ENCODE measurements around the gene LRRC23. TPM values are rescaled to one million over a fixed set of nuclear protein-coding genes. Genes with fewer than 3 reads are reported as not detected.

The LRRC23 gene
- total RNA-seq, 1 experiment from 2014 or later = 8.0 TPM

- H2AFZ ChIP-seq (ENCODE audit: low read depth, low read length, poor library complexity, severe bottlenecking) = no peak overlapping the region
- peaks cover 28 to 60% of the 10 kb centered on the region in 2 experiments for H3K4me1 ChIP-seq (ENCODE audit: control insufficient read depth in 1 of 2, insufficient read depth in 2 of 2, low read length in 2 of 2)
- H3K4me3 ChIP-seq (replicated peaks in 1 of 2; ENCODE audit: low read depth in 1 of 2, low read length in 2 of 2) = peak overlapping the region; percentile 96 to 99
- H3K9ac ChIP-seq (ENCODE audit: low read length) = peak overlapping the region; percentile 100
- H3K27me3 ChIP-seq (ENCODE audit: insufficient read depth, low read length) = no peaks in the 10 kb centered on the region
- ChIA-PET CTCF (interaction anchor here (0.9 to 6.0 kb wide), 6 partner anchors 17 to 146 kb away, joined by 3 to 101 read pairs (median 7); partner anchors contain the start of genes C12orf57, RNU7-1 and SPSB2), POLR2A (interaction anchor here (0.9 to 9.9 kb wide), 14 partner anchors 7 to 196 kb away, joined by 3 to 269 read pairs (median 4); partner anchors contain the start of genes ATN1, C12orf57, C1RL and PHB2), RAD21 (ENCODE audit: low non-redundant PET in 1 of 2, low total read pairs in 2 of 2, uncharacterized antibody in 2 of 2, unreplicated experiment in 2 of 2) (interaction anchor here (0.5 to 4.0 kb wide), 6 partner anchors 15 to 154 kb away, joined by 3 to 22 read pairs (median 4); partner anchors contain the start of genes C12orf57 (in 1 of the 2) and RNU7-1 (in 1 of the 2))
- peaks cover 43% of the 10 kb centered on the region for H3K79me2 ChIP-seq (ENCODE audit: insufficient read depth, low read length)
- intact Hi-C loops (cut with micrococcal nuclease) = loop anchor here (5.0 kb wide), 1 partner anchor 210 kb away; the partner anchor contains the start of gene MLF2
- TF ChIP-seq, protein P1, sequence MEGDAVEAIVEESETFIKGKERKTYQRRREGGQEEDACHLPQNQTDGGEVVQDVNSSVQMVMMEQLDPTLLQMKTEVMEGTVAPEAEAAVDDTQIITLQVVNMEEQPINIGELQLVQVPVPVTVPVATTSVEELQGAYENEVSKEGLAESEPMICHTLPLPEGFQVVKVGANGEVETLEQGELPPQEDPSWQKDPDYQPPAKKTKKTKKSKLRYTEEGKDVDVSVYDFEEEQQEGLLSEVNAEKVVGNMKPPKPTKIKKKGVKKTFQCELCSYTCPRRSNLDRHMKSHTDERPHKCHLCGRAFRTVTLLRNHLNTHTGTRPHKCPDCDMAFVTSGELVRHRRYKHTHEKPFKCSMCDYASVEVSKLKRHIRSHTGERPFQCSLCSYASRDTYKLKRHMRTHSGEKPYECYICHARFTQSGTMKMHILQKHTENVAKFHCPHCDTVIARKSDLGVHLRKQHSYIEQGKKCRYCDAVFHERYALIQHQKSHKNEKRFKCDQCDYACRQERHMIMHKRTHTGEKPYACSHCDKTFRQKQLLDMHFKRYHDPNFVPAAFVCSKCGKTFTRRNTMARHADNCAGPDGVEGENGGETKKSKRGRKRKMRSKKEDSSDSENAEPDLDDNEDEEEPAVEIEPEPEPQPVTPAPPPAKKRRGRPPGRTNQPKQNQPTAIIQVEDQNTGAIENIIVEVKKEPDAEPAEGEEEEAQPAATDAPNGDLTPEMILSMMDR (IDR thresholded peaks at IDR 0.05 in 2 of 3, conservative IDR thresholded peaks at IDR 0.05 in 1 of 3; ENCODE audit: borderline replicate concordance in 1 of 3, insufficient read depth in 1 of 3, low read depth in 2 of 3, low read length in 2 of 3) = 0 out of 6 replicates have a peak, but pooled peaks of 1 of the 3 experiments have one; percentile 10
- TF ChIP-seq ZFX (IDR thresholded peaks at IDR 0.05) = peak; percentile 82; the same call in 1 of the 2 replicates
- peak; percentile 36 for TF ChIP-seq POLR2A (IDR thresholded peaks at IDR 0.05; ENCODE audit: borderline replicate concordance, extremely low read depth, insufficient read depth, insufficient read length)
- no peak for TF ChIP-seq JUND (IDR thresholded peaks at IDR 0.05)
- TF ChIP-seq CEBPB (IDR thresholded peaks at IDR 0.05; ENCODE audit: low read depth) = no peak
- no peaks in the 10 kb centered on the region for H3K9me2 ChIP-seq (ENCODE audit: insufficient read depth)
- peaks cover 6 to 20% of the 10 kb centered on the region in 2 experiments; a peak in 2 of 4 replicates for H3K36me3 ChIP-seq (ENCODE audit: control insufficient read depth in 1 of 2, insufficient read depth in 2 of 2, low read length in 2 of 2)
- H4K20me1 ChIP-seq (ENCODE audit: insufficient read depth) = peaks cover 8% of the 10 kb centered on the region; the same call in 1 of the 2 replicates
- H3K27ac ChIP-seq (ENCODE audit: low read depth, low read length) = peak overlapping the region; percentile 97
- peak; percentile 45 for ATAC-seq
- DNase-seq (ENCODE audit: low read depth, low spot score) = no peak
- BruUV-seq (replicated peaks) = no TSS peak
- H3K9me3 ChIP-seq (ENCODE audit: control insufficient read depth in 1 of 2, insufficient read depth in 1 of 2, low read depth in 1 of 2, low read length in 2 of 2) = no peaks in the 10 kb centered on the region
- H3K4me2 ChIP-seq (ENCODE audit: low read length) = peak overlapping the region; percentile 87
Observed at GRCh38 chr12:6962285-6963015, 57.8 kb downstream of the LRRC23 start.

Measured in HCT116 (cell line).